Left ventricle myocardium inferior (tissue), 1 donor: ENCODE data around the gene PGS1. TPM values are rescaled to one million over a fixed set of nuclear protein-coding genes. Genes with fewer than 3 reads are reported as not detected.

Experiments used
- DNase-seq: peaks from one replicate; pipeline ENCODE4 v3.0.0-alpha.2; 2020
- H3K27ac ChIP-seq: fragments of 200-600 bp; replicated peaks from 2 replicates; pipeline ENCODE4 v1.8.0; 2021
- H3K27me3 ChIP-seq: fragments of 200-600 bp; 2 replicates; pipeline ENCODE4 v1.8.0; 2021; ENCODE audit warnings: low read depth
- H3K36me3 ChIP-seq: fragments of 200-600 bp; 2 replicates; pipeline ENCODE4 v1.8.0; 2021
- H3K4me1 ChIP-seq: fragments of 200-600 bp; 2 replicates; pipeline ENCODE4 v1.8.0; 2021
- H3K4me3 ChIP-seq: fragments of 200-600 bp; 2 replicates; pipeline ENCODE4 v1.8.0; 2021; ENCODE audit warnings: mild to moderate bottlenecking, moderate library complexity
- H3K9me3 ChIP-seq: fragments of 200-600 bp; replicated peaks from 2 replicates; pipeline ENCODE4 v1.8.0; 2021
- intact Hi-C: fragments of 100-400 bp; cut with micrococcal nuclease; formaldehyde crosslinking; loops from one replicate; pipeline ENCODE4 v1.11.0; 2022
- total RNA-seq: library from RNA; stranded (reverse); fragmentation: NEBNext Ultra II Directional; extraction: Animal tissue kit (Norgen Biotek cat#: 25700); gene quantifications from one replicate; pipeline ENCODE4 v1.2.1, GENCODE V29; 2021
- TF ChIP-seq, protein P1 (sequence below): fragments of 200-600 bp; IDR thresholded peaks from 2 replicates; pipeline ENCODE4 v1.8.0; 2021; ENCODE audit warnings: antibody characterized with exemption, mild to moderate bottlenecking, borderline replicate concordance
- donor health status: DM: no; HTN: yes; CAD: no; lungs with severe emphysema.

Gene PGS1
- total RNA-seq, 1 donor from 2014 or later: 17.1 TPM

DNA sequence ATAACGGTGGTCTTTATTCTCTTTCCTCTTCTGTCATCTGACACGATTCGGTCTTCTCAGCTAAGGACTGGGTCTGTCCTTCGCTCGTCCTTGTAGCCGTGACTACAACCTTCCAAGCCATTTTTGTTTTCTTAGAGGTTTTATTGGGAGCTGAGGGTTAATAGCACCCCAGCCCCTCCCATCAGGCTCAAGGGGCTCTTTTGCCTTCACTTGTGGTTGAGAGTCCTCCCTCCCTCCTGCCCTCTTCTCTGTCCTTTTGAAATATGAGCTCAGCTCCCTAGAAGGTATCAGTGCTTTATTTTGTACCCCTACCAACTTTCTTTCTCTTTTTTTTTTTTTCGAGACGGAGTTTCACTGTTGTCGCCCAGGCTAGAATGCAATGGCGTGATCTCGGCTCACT, 43.2 kb upstream of the PGS1 start:
- H3K9me3 ChIP-seq: no peaks in the 10 kb centered on the region
- no peaks in the 10 kb centered on the region for H3K36me3 ChIP-seq
- H3K27ac ChIP-seq: no peak overlapping the region
- intact Hi-C loops: no loop called here
- no peaks in the 10 kb centered on the region for H3K27me3 ChIP-seq
- DNase-seq: no peak
- no peak overlapping the region for H3K4me3 ChIP-seq
- no peaks in the 10 kb centered on the region for H3K4me1 ChIP-seq
- TF ChIP-seq, protein P1, sequence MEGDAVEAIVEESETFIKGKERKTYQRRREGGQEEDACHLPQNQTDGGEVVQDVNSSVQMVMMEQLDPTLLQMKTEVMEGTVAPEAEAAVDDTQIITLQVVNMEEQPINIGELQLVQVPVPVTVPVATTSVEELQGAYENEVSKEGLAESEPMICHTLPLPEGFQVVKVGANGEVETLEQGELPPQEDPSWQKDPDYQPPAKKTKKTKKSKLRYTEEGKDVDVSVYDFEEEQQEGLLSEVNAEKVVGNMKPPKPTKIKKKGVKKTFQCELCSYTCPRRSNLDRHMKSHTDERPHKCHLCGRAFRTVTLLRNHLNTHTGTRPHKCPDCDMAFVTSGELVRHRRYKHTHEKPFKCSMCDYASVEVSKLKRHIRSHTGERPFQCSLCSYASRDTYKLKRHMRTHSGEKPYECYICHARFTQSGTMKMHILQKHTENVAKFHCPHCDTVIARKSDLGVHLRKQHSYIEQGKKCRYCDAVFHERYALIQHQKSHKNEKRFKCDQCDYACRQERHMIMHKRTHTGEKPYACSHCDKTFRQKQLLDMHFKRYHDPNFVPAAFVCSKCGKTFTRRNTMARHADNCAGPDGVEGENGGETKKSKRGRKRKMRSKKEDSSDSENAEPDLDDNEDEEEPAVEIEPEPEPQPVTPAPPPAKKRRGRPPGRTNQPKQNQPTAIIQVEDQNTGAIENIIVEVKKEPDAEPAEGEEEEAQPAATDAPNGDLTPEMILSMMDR: no peak

DNA sequence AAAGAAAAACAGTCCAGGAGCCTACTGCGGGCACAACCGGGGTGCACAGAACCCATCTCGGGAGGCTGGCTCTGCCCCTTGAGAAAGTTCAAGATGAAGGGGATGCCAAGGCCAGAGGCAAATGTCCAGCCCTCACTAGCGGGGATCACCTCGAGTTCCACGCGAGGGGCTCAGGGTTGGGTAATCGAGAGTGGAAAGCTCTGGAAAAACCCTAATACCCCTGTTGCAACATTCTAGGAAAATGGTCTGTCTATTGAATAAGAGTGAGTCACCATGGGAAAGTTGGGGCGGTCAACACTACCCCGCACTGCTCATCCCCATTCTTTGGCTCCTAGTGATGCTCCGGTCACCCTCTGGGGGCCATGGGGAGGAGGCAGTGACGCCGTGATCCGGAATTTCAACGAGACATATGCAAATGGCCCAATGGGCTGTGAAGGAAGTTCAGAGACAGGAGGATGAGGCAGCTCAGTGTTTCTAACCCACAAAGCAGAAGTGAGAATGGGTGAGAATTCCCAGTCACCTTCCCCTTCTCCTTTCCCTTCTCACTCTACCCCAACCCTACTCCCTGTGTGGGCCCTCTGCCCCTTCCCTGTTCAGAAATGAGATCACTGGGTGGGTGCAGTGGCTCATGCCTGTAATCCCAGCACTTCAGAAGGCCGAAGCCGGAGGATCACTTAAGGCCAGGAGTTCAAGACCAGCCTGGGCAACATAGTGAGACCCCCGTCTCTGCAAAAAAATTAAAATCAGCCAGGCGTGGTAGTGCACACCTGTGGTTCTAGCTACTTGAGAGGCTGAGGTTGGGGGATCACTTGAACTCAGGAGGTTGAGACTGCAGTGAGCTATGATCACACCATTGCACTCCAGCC, 41.0 kb upstream of the PGS1 start:
- H3K4me1 ChIP-seq: peaks cover 11% of the 10 kb centered on the region
- no peak for DNase-seq
- H3K4me3 ChIP-seq: no peak overlapping the region
- TF ChIP-seq, protein P1: no peak
- H3K27ac ChIP-seq: no peak overlapping the region
- intact Hi-C loops: no loop called here
- H3K36me3 ChIP-seq: no peaks in the 10 kb centered on the region
- H3K9me3 ChIP-seq: no peaks in the 10 kb centered on the region
- no peaks in the 10 kb centered on the region for H3K27me3 ChIP-seq

DNA sequence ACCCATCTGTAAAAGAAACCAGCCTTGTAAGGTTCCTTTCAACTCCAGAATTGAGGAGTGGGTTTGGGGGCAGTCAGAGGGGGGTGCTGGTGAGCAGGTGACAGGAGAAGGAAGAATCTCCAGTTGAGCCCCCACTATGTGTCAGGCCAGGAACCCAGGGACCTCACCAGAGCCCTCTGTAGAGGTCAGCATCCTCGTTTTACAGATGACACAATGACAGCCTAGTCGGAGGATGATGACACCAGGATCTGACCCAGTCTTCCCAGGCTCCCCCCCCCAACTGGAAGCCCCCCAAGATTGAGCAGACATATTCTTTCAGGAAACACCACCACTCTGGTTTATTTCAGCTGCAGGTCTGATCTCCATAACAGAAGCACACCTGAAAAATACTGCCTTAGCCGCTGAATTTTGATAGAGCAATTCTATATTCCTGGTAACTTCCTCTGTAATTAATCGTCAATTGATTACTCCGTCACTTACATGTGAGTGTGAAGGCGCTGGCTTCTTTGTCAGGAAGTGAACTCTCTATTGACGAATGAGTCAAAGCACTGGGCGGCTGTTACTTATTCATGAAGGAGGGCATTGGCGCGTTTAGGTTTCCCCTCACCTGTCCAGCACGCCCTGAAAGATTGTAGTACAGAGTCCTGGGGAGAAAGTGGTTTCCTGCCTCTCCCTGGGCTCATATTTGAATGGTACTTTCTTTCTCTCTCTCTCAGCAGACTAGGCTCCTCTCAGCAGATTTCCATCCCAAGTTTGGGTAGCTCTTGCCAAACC, 39.8 kb upstream of the PGS1 start:
- Histone ChIP-seq H3K9me3 (no peaks in the 10 kb centered on the region), H3K27me3 (no peaks in the 10 kb centered on the region), H3K36me3 (no peaks in the 10 kb centered on the region), H3K4me3 (no peak overlapping the region), H3K4me1 (peaks cover 23% of the 10 kb centered on the region), H3K27ac (no peak overlapping the region)
- intact Hi-C loops: no loop called here
- DNase-seq: no peak
- TF ChIP-seq, protein P1: no peak

DNA sequence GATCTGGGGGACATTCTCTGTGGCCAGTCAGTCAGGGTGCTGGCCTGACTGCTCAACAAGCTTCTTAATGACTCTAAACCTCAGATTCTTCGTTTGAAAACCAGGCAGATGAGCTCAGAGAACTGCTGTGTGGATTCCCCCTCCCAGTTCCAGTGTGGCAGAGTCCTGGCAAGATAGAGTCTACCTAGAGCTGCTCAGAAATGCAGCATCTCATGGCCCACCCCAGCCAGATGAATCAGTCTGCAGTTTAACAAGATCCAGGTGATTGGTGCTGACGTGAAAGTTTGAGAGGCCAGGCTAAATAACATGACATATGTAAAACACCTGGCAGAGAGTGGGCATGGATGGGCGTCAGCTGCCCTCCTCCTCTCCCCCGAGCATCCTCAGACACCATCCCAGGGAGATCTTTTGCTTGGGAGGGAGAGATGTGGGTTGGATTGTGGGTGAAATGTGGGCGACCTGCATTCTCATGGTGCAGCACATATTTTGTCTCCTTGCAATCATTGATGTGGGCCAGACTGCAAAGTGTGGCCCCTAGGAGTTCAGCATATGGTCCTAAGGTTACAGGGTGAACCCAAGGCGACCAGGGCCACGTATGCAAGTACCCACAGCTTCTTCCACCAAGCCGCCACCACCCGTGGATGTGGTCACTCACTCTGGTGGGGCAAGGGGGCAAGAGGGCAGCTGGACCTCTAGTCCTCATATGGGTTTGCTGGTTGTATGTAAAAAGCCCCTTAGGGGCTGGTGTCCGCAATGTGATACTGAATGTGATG, 38.1 kb upstream of the PGS1 start:
- no peak for DNase-seq
- H3K4me3 ChIP-seq: no peak overlapping the region
- no peaks in the 10 kb centered on the region for H3K9me3 ChIP-seq
- H3K36me3 ChIP-seq: no peaks in the 10 kb centered on the region
- intact Hi-C loops: no loop called here
- TF ChIP-seq, protein P1: no peak
- peaks cover 40% of the 10 kb centered on the region for H3K4me1 ChIP-seq
- H3K27me3 ChIP-seq: no peaks in the 10 kb centered on the region
- peak overlapping the region; percentile 98 for H3K27ac ChIP-seq

DNA sequence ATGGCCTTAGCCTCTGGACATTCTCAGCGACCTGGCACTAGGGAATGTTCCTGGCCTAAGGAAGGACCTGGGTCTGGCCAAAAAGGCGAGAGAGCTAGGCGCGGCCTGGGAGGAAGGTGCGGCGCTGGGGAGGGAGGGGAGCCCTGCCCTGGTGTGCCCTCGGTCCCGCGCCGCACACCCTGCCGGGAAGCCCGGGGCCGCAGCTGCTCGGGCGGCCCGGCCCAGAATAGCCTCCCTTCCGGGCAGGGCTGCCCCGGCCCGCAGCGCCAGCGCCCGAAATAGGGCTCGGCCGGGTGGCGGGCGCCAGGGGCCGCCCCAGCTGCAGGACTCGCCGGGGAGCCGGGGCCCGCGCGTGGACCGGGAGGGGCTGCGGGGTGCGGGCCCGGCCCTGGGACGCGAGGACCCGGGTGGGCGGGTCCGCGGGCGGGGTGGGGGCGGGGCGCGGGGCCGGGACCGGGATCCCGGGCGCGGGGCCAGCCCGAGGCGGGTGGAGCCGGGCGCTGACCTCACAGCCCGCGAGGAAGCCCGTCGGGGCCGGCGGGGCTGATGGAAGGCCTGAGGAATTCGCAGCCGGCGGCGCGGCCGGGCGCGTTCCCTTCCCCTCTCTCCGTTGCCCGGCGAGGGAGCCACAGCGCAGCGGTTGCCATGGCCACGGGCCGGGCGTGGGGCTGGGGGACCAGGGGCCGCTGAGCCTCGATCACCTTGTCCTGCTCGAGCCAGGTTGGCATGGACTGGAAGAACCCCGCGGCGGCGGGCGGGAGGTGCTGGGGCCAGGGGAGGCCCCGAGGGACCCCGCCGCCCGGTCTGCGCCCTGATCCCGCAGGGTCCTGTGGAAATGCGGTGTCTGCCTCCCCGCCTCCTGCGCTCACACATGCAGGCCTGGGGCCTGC, 36.6 kb upstream of the PGS1 start:
- H3K4me3 ChIP-seq: peak overlapping the region; percentile 65
- intact Hi-C loops: no loop called here
- no peaks in the 10 kb centered on the region for H3K36me3 ChIP-seq
- no peaks in the 10 kb centered on the region for H3K9me3 ChIP-seq
- H3K27me3 ChIP-seq: no peaks in the 10 kb centered on the region
- H3K27ac ChIP-seq: peak overlapping the region; percentile 98
- H3K4me1 ChIP-seq: peaks cover 51% of the 10 kb centered on the region
- DNase-seq: peak; percentile 85
- TF ChIP-seq, protein P1: peak; percentile 20
